Panc1 (cell line): ENCODE data around the gene CCDC183. TPM values are rescaled to one million over a fixed set of nuclear protein-coding genes. Genes with fewer than 3 reads are reported as not detected.

Experiments
- ATAC-seq: fragments of 200-7000 bp; cut with Tn5 transposase; 2 replicates; pipeline ENCODE4 v1.9.1; 2020; ENCODE audit warnings: mild to moderate bottlenecking, moderate library complexity
- BruUV-seq: library from RNA; stranded (reverse); fragments of 400-500 nt; replicated peaks from 2 replicates; lab custom pipeline; 2021; lab: Mats Ljungman, UMichigan
- CTCF ChIA-PET: fragments of 300-600 bp; sonication (Branson Sonifier 250); formaldehyde crosslinking; loops from one replicate; lab custom pipeline; 2022; ENCODE audit warnings: antibody characterized with exemption; lab: Charles Lee
- POLR2A ChIA-PET: fragments of 300-600 bp; sonication (Branson Sonifier 250); formaldehyde crosslinking; loops from one replicate; lab custom pipeline; 2022; ENCODE audit warnings: antibody characterized with exemption; lab: Charles Lee
- DNase-seq: peaks from one replicate; pipeline ENCODE4 v3.0.0-alpha.2; 2010; ENCODE audit warnings: low read depth, low spot score
- H3K27ac ChIP-seq: 2 replicates; pipeline ENCODE4 v1.5.1; 2011; ENCODE audit warnings: mild to moderate bottlenecking, low read length, inconsistent platforms
- H3K27me3 ChIP-seq: fragments of 200-500 bp; sonication (Bioruptor generic); 2 replicates; pipeline ENCODE4 v1.6.0; 2014; ENCODE audit warnings: low read length, inconsistent platforms; ENCODE audit not compliant: control insufficient read depth, insufficient read depth
- H3K36me3 ChIP-seq: fragments of 200-500 bp; sonication (Bioruptor generic); 2 replicates; pipeline ENCODE4 v1.5.1; 2014; ENCODE audit warnings: inconsistent platforms, mild to moderate bottlenecking, low read length, moderate library complexity; ENCODE audit not compliant: control insufficient read depth, insufficient read depth
- H3K4me1 ChIP-seq: 2 replicates; pipeline ENCODE4 v1.5.1; 2011; ENCODE audit warnings: inconsistent platforms, mild to moderate bottlenecking, low read length, moderate library complexity; ENCODE audit not compliant: control insufficient read depth, insufficient read depth
- H3K4me3 ChIP-seq, 2 experiments: 2 replicates each; pipeline ENCODE4 v1.5.1; 2011 to 2012; ENCODE audit warnings: low read depth in 2 of 2, low read length in 2 of 2, mild to moderate bottlenecking in 2 of 2, inconsistent platforms in 1 of 2, moderate library complexity in 1 of 2
- H3K9me3 ChIP-seq: fragments of 200-500 bp; sonication (Bioruptor generic); 2 replicates; pipeline ENCODE4 v1.5.1; 2014; ENCODE audit warnings: low read depth, mild to moderate bottlenecking, inconsistent platforms, low read length, moderate library complexity; ENCODE audit not compliant: control insufficient read depth, insufficient read depth
- POLR2AphosphoS5 ChIP-seq: IDR thresholded peaks from 2 replicates; pipeline ENCODE4 v1.6.1; 2012; ENCODE audit warnings: mild to moderate bottlenecking, low read depth, low read length, moderate library complexity
- REST ChIP-seq, 2 experiments: IDR thresholded peaks; 2 replicates each; pipeline ENCODE4 v1.6.1; 2011 to 2012; ENCODE audit warnings: low read depth in 2 of 2, control low read depth in 1 of 2, low read length in 1 of 2, mild to moderate bottlenecking in 1 of 2, moderate library complexity in 1 of 2; ENCODE audit not compliant: insufficient read depth in 1 of 2
- SIN3A ChIP-seq: IDR thresholded peaks from 2 replicates; pipeline ENCODE4 v1.6.1; 2012; ENCODE audit warnings: low read depth, mild to moderate bottlenecking, low read length, moderate library complexity, borderline replicate concordance; ENCODE audit not compliant: insufficient read depth
- TCF7L2 ChIP-seq: IDR thresholded peaks from 2 replicates; pipeline ENCODE4 v1.6.1; 2011; ENCODE audit warnings: mild to moderate bottlenecking, low read depth, low read length, inconsistent platforms
- in situ Hi-C: cut with HindIII; loops from 2 replicates; pipeline ENCODE4 v1.10.0; 2016; ENCODE audit warnings: low sequenced_read_pairs, low pct_unique_long_range_greater_than_20kb
- intact Hi-C: fragments of 100-400 bp; cut with micrococcal nuclease; formaldehyde crosslinking; loops from one replicate; pipeline ENCODE4 v1.10.0; 2022; ENCODE audit not compliant: unreplicated experiment
- total RNA-seq: library from RNA; stranded (reverse); gene quantifications from one replicate; pipeline ENCODE4 v1.2.1, GENCODE V29; 2021; ENCODE audit not compliant: unreplicated experiment
- TF ChIP-seq, protein P1 (sequence below): fragments of 450-650 bp; IDR thresholded peaks from 2 replicates; pipeline ENCODE4 v1.5.1; 2017; ENCODE audit warnings: mild to moderate bottlenecking

Gene CCDC183
- total RNA-seq, 1 experiment from 2014 or later = 0.62 TPM

- CTCF ChIA-PET = no interaction called here
- in situ Hi-C loops = no loop called here
Measured at GRCh38 chr9:136761545-136761981, 34.6 kb upstream of the CCDC183 start.

DNA sequence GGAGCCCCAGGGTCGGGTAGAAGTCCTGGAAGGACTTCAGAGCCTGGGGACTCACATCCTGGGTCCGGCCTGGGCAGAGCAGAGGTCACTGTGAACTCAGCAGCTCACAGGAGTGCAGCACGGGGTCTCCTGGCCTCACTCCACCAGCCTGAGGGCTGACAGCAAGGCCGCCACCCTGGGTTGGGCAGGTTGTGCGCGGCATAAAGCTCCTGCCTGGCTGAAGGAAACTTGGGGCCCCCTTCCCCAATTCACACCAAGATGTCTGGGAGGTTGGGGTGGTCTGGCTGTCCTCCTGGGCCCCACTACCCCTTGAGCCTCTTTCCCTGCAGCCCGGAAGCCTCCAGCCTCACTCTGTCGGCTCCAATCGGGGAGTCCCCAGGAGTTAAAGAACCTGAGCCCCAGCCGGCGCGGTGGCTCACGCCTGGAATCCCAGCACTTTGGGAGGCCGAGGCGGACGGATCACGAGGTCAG lies 33.9 kb upstream of the CCDC183 start:
- CTCF ChIA-PET = interaction anchor here (0.6 to 0.8 kb wide), 2 partner anchors 277 to 455 kb away, joined by 3 to 5 read pairs; no protein-coding TSS in a partner anchor
- Histone ChIP-seq H3K27ac (no peak overlapping the region), H3K36me3 (no peaks in the 10 kb centered on the region), H3K9me3 (no peaks in the 10 kb centered on the region), H3K4me3 (no peak overlapping the region), H3K4me1 (peaks cover 3% of the 10 kb centered on the region; the same call in 1 of the 2 replicates), H3K27me3 (no peaks in the 10 kb centered on the region)
- DNase-seq = no peak
- no peak for ATAC-seq
- in situ Hi-C loops = no loop called here
- POLR2A ChIA-PET = no interaction called here
- TF ChIP-seq REST (IDR thresholded peaks at IDR 0.05; ENCODE audit: insufficient read depth in 1 of 2, low read depth in 2 of 2, low read length in 1 of 2) (no peak), POLR2AphosphoS5 (no peak), TCF7L2 (no peak), SIN3A (no peak)
- intact Hi-C loops = no loop called here
- BruUV-seq = no TSS peak

More at GRCh38 chr9:136761545-136761981, 34.6 kb upstream of the CCDC183 start:
- Histone ChIP-seq H3K36me3 (no peaks in the 10 kb centered on the region), H3K27me3 (no peaks in the 10 kb centered on the region), H3K9me3 (no peaks in the 10 kb centered on the region), H3K4me1 (peaks cover 3% of the 10 kb centered on the region; the same call in 1 of the 2 replicates), H3K4me3 (no peak overlapping the region), H3K27ac (no peak overlapping the region)
- DNase-seq (no peak), ATAC-seq (no peak)
- intact Hi-C loops = no loop called here
- no TSS peak for BruUV-seq
- TF ChIP-seq REST (IDR thresholded peaks at IDR 0.05; ENCODE audit: insufficient read depth in 1 of 2, low read depth in 2 of 2, low read length in 1 of 2) (no peak), TCF7L2 (no peak), SIN3A (no peak), POLR2AphosphoS5 (no peak)
- TF ChIP-seq, protein P1, sequence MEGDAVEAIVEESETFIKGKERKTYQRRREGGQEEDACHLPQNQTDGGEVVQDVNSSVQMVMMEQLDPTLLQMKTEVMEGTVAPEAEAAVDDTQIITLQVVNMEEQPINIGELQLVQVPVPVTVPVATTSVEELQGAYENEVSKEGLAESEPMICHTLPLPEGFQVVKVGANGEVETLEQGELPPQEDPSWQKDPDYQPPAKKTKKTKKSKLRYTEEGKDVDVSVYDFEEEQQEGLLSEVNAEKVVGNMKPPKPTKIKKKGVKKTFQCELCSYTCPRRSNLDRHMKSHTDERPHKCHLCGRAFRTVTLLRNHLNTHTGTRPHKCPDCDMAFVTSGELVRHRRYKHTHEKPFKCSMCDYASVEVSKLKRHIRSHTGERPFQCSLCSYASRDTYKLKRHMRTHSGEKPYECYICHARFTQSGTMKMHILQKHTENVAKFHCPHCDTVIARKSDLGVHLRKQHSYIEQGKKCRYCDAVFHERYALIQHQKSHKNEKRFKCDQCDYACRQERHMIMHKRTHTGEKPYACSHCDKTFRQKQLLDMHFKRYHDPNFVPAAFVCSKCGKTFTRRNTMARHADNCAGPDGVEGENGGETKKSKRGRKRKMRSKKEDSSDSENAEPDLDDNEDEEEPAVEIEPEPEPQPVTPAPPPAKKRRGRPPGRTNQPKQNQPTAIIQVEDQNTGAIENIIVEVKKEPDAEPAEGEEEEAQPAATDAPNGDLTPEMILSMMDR = no peak
- POLR2A ChIA-PET = no interaction called here
